Mesothelial cell of epicardium (in vitro differentiated cells): ENCODE measurements around the gene EXOC4. TPM values are rescaled to one million over a fixed set of nuclear protein-coding genes. Genes with fewer than 3 reads are reported as not detected.

ENCODE experiments used
- DNase-seq, 2 experiments: peaks; one replicate each; pipeline ENCODE4 v3.0.0; 2021; ENCODE audit warnings: low spot score in 2 of 2; ENCODE audit not compliant: unreplicated experiment in 2 of 2
- H3K27ac Mint-ChIP-seq: 2 replicates; pipeline ENCODE4 v1.8.0; 2021; ENCODE audit warnings: mixed read lengths
- H3K27me3 Mint-ChIP-seq: 2 replicates; pipeline ENCODE4 v1.8.0; 2021; ENCODE audit warnings: low read depth, mixed read lengths
- H3K36me3 Mint-ChIP-seq: 2 replicates; pipeline ENCODE4 v1.8.0; 2021; ENCODE audit warnings: mixed read lengths
- H3K4me1 Mint-ChIP-seq: 2 replicates; pipeline ENCODE4 v1.8.0; 2021; ENCODE audit warnings: mixed read lengths
- H3K4me3 Mint-ChIP-seq: 2 replicates; pipeline ENCODE4 v1.8.0; 2021; ENCODE audit warnings: mild to moderate bottlenecking, moderate library complexity, mixed read lengths
- H3K9me3 Mint-ChIP-seq: 2 replicates; pipeline ENCODE4 v1.8.0; 2021; ENCODE audit warnings: mixed read lengths
- total RNA-seq: library from RNA; stranded (reverse); gene quantifications from 3 replicates; pipeline ENCODE4 v1.2.1, GENCODE V29; 2021
- TF ChIP-seq, protein P1 (sequence below): fragments of 200-600 bp; sonication (generic); IDR thresholded peaks from one replicate; pipeline ENCODE4 v1.5.0; 2021; ENCODE audit warnings: antibody characterized with exemption; ENCODE audit not compliant: unreplicated experiment

EXOC4 gene
- total RNA-seq, 1 donor from 2014 or later = 105 TPM

DNA sequence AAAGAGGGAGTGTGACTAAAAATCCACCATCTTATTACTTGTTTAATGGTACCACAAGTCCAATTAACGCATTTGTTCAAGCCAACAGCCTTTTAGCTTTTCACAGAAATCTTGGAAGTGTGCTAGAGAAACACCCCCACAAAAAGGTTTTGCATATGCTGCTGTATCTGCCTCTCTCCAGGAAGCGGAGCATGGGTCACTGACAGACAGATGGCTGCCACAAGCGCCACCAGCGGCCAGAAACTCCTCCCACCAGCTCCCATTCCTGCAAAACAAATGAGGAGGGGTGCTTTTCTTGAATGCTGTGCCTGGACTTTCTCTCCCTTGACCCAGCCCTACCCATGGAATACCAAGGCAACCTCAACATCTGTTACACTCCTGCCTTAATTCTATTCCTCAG is 698.0 kb downstream of the EXOC4 start:
- Mint-ChIP-seq H3K27me3 (no peaks in the 10 kb centered on the region), H3K9me3 (peaks cover 17% of the 10 kb centered on the region), H3K36me3 (peaks cover 21% of the 10 kb centered on the region), H3K4me3 (no peak overlapping the region), H3K27ac (no peak overlapping the region), H3K4me1 (peaks cover 11% of the 10 kb centered on the region)
- TF ChIP-seq, protein P1, sequence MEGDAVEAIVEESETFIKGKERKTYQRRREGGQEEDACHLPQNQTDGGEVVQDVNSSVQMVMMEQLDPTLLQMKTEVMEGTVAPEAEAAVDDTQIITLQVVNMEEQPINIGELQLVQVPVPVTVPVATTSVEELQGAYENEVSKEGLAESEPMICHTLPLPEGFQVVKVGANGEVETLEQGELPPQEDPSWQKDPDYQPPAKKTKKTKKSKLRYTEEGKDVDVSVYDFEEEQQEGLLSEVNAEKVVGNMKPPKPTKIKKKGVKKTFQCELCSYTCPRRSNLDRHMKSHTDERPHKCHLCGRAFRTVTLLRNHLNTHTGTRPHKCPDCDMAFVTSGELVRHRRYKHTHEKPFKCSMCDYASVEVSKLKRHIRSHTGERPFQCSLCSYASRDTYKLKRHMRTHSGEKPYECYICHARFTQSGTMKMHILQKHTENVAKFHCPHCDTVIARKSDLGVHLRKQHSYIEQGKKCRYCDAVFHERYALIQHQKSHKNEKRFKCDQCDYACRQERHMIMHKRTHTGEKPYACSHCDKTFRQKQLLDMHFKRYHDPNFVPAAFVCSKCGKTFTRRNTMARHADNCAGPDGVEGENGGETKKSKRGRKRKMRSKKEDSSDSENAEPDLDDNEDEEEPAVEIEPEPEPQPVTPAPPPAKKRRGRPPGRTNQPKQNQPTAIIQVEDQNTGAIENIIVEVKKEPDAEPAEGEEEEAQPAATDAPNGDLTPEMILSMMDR = no peak
- no peak for DNase-seq

DNA sequence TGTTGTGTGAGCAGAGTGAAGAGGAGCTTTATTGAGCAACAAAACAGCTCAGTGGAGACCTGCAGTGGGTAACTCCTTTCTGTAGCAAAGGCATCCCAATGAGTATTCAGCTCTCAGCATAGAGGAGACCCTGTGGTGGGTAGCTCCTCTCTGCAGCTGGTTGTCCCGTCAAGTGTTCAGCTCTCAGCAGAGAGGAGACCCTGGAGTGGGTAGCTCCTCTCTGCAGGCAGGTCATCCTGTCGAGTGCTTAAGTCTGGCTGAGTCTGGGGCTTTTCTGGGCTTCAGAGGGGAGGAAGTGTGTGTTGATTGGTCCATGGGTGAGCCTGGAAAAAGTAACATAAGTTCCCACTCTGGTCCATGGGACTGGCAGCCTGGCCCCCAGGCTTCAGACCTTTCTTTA is 702.3 kb downstream of the EXOC4 start:
- no peak overlapping the region for H3K27ac Mint-ChIP-seq
- H3K9me3 Mint-ChIP-seq = peaks cover 15% of the 10 kb centered on the region
- no peak for DNase-seq
- no peak overlapping the region for H3K4me3 Mint-ChIP-seq
- TF ChIP-seq, protein P1 = no peak
- H3K4me1 Mint-ChIP-seq = peaks cover 8% of the 10 kb centered on the region
- H3K27me3 Mint-ChIP-seq = no peaks in the 10 kb centered on the region
- H3K36me3 Mint-ChIP-seq = peaks cover 20% of the 10 kb centered on the region

DNA sequence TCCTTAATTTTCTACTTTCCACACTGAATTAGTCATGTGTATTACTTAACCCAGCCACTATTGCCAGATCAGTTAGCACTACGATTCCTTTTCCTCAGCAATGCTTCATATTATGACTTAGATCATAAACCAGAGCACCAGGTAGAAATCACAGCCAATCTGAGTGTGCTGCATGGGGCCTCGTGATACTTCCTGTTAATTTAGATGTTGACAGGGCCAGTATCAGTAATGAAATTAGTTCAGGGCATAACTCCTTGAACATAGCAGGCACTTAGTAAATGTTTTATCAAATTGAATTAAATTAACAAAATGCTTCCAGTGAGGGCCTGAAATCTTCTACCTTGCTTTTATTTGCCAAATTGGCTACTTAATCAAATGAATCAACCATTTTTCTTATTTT is 705.0 kb downstream of the EXOC4 start:
- H3K27me3 Mint-ChIP-seq = no peaks in the 10 kb centered on the region
- H3K4me1 Mint-ChIP-seq = peaks cover 8% of the 10 kb centered on the region
- peaks cover 11% of the 10 kb centered on the region for H3K9me3 Mint-ChIP-seq
- no peak overlapping the region for H3K27ac Mint-ChIP-seq
- DNase-seq = no peak
- H3K4me3 Mint-ChIP-seq = no peak overlapping the region
- TF ChIP-seq, protein P1 = no peak
- peaks cover 7% of the 10 kb centered on the region for H3K36me3 Mint-ChIP-seq

DNA sequence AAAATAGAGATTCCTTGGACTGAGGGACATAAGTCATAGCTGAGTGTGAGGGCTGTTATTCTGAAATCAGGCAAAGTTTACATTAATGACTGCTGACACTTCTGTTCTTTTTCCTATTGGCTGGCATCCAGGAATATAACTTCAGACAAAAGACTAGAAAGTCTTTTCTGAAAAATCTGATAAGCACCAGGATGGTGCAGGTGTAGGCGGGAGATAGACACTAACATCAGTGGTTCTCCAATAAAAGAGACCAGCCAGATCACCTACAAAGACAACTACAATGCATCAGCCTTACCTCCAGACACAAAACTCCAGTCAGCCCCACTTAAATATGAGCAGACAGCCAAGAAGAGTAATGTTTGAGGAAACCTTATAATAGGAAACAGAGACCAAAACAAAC is 705.9 kb downstream of the EXOC4 start:
- no peak overlapping the region for H3K4me3 Mint-ChIP-seq
- H3K9me3 Mint-ChIP-seq = peaks cover 9% of the 10 kb centered on the region
- H3K36me3 Mint-ChIP-seq = peaks cover 6% of the 10 kb centered on the region
- no peaks in the 10 kb centered on the region for H3K27me3 Mint-ChIP-seq
- DNase-seq = no peak
- TF ChIP-seq, protein P1 = no peak
- H3K27ac Mint-ChIP-seq = no peak overlapping the region
- H3K4me1 Mint-ChIP-seq = peaks cover 8% of the 10 kb centered on the region

DNA sequence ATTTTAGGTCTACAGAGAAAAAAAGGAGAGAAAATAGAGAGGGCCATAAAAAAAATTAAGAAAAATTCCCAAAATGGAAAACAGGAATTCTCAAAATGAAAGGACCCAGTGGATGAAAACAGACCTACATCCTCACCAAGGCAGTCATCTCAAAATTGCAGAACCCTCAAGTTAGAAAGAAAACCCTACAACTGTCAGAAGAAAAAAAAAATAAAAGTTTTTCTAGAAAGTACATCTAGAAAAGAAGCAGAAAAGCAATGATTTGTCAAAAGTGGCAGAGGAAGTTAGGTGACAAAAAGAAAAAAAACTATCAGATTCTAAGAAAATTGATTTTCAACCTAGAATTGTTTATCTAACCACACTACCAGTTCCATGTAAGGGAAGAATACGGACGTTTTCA is 706.6 kb downstream of the EXOC4 start:
- H3K4me1 Mint-ChIP-seq = peaks cover 8% of the 10 kb centered on the region
- H3K9me3 Mint-ChIP-seq = peaks cover 9% of the 10 kb centered on the region
- no peak overlapping the region for H3K27ac Mint-ChIP-seq
- peaks cover 5% of the 10 kb centered on the region for H3K36me3 Mint-ChIP-seq
- no peak overlapping the region for H3K4me3 Mint-ChIP-seq
- no peaks in the 10 kb centered on the region for H3K27me3 Mint-ChIP-seq
- no peak for DNase-seq
- TF ChIP-seq, protein P1 = no peak

DNA sequence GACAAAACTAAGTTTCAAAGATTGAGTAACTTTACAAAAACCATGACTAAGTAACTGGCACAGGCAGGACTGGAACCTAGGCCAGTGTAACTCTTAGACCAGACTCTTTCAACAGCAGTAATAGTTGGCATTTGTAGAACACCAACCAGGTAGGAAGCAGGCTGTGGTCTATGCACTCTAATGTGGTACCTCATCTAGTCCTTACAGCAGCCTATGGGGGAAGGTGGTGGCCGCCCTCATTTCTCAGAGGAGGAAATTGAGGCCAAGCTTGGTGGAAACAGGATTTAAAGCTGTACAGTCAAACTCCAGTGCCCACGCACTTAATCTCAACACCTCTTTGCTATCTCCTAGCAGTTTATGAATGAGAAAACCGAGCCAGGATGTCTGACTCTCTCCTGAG is 708.8 kb downstream of the EXOC4 start:
- DNase-seq = no peak
- H3K36me3 Mint-ChIP-seq = peaks cover 19% of the 10 kb centered on the region
- H3K27me3 Mint-ChIP-seq = no peaks in the 10 kb centered on the region
- H3K9me3 Mint-ChIP-seq = peaks cover 26% of the 10 kb centered on the region
- peaks cover 8% of the 10 kb centered on the region for H3K4me1 Mint-ChIP-seq
- TF ChIP-seq, protein P1 = no peak
- no peak overlapping the region for H3K27ac Mint-ChIP-seq
- H3K4me3 Mint-ChIP-seq = no peak overlapping the region
